NCI-H2107 treated with DMSO at 0.1 percent for 48 hours (cell line): Measurements from ENCODE around the gene SGSM1.
A peak's percentile ranks its signal among the peaks of the same experiment; 100 is the strongest.

Source experiments
- DNase-seq: peaks from one replicate; lab custom pipeline; 2025; ENCODE audit not compliant: unreplicated experiment; lab: John Stamatoyannopoulos, UW

Gene SGSM1

DNA sequence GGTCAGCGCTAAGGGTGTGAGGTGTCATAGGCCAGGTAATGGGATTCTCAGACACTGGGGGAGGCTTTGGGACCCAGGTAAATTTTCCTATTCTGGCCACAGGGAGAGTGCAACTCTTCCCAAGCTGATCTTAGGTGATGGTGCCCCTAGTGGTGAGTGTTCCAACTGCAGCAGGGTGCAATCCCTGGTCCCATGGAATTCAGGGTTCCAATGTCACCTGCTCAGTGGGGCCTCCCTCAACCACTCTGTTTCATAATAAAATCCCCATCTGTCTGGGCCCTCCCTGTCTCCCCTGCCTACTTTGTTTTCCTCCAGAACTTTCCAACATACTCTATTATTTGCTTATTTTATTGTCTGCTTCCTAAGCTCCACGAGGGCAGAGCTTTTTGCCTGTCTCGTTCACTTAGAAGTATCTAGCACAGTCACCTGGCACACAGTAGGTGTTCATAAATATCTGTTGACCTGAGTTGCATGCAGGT lies 2.9 kb upstream of the SGSM1 start:
- DNase-seq, result peak; percentile 9

DNA sequence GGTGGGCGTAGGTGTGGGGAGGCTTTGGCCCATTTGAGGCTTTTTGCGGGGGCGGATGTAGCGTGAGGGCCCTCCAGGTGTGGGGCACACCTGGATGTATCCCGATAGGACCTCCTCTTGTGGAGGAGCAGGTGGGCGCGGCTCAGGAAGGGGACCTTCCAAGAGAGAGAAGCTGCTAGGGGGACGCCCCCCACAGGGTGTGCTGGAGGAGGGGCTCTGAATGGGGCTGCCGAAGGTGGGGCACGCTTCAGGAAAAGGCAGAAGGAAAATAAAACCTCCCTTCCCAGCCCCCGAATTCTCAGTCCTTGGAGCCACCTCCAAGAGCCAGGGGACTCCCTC lies 621 bp downstream of the SGSM1 start:
- no peak for DNase-seq

DNA sequence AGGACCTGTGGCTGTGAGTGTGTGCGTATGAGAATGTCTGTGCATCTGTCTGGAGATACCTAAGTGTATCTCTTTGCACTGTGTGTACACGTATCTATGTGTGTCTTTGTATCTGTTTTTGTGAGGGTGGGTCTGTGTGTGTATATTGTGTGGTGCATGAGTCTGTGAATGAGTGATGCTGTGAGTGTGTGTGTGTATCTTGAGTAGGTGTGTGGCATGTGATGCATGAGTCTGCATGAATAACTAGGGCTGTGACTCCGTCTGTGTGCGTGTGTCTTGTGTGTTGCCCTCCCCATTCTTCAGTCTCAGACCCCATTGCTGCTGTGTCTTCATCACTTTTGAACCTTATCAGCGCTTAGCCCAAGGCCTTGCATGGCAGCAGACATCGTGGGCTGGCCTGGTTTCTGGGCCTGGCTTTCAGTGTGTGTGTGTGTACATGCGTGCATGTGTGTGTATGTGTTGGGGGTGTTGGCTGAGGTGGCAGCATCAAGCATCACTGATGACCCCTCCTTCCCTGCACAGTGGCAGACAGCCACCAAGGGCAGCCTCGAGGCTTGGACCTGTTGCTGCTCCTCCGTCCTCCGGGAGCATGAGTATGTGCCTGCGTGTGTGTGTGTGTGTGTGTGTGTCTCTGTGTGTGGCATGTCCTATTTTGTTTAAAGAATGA lies 1.4 kb downstream of the SGSM1 start:
- no peak for DNase-seq

DNA sequence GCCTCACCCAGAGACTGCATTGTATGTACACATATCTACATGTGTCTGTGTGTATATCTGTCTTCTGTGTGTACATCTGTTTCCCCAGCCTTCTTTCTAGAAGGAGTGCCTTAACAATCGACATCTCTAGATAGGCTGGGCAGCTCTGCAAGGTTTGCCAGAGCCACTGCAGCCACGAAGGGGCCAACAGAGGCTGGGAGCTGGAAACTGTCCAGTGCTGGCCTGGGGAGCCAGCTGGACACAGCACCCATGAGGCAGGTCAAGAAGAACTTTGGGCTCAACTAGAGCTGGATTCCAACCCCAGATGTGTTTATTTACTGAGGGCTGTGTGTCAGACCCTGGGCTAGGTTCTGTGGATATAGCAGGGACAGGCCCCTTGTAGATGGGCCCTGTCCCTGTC lies 3.3 kb downstream of the SGSM1 start:
- DNase-seq, result no peak

DNA sequence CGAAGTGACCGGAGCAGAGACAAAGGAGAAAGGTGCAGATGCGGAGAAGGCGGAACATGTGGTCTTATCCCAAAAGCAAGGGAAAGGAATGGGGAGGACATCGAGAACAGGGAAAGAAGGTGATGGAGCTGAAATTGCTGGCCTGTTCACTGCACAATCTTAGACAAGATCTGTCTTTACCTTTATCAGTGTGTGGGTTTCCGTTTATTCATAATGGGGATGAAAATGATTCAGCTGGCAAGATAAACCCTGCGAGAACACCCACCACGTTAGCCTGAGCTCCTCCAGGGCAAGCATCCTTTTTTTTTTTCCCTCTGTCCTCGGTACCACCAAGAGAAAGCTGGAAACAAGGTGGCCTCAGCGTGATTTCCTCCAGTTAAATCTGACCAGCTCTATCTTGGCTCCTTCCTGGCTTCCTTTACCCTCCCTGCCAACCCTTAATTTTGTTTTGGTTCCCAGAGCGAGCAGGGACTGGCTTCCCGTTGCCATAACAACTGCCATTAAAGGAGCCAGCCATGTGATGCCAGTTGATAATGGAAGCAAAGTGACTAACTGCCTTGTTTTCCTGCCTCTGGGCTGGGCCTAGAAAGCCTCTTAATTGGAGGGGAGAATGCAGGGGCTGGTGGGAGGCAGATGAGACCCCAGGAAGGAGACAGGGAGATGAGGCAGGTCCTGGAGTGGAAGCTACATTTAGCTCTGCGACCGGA lies 4.2 kb downstream of the SGSM1 start:
- DNase-seq, result peak; percentile 39

DNA sequence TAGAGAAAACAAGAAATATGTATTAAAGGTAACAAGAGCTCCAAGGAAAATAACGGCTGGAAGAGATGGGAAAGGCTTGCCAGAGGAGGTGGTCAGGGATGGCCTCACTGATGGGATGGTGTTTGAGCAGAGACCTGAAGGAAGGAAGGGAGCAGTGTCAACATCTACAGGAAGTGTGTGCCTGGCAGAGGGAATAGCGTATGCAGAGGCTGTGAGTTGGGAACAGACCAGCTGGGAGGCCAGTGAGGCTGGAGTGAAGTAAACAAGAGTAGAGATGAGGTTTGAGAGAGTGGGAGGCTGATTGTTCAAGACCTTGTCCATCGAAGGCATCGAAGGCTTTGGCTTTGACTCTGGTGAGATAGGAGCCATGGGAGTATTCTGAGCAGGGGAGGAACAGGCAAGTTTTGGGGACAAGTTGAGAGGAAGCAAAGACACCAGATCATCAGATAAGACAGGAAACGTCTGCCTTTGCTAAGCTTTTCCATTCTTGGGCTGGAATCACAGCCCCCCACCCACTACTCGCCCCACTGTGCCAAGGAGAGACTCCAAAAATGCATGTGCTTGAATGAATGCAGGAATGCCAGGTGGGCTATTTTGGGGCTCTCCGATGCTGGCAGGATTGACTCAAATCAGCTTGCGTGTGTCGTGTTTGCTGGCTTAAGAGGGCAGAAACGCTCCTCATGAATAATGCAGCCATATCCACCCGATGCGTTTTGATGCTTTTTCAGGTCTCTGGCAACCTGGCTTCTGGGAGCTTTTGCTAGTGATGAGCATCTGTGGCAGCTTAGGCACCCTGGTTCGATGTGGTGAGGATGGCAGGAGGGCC lies 7.2 kb downstream of the SGSM1 start:
- DNase-seq, result no peak

DNA sequence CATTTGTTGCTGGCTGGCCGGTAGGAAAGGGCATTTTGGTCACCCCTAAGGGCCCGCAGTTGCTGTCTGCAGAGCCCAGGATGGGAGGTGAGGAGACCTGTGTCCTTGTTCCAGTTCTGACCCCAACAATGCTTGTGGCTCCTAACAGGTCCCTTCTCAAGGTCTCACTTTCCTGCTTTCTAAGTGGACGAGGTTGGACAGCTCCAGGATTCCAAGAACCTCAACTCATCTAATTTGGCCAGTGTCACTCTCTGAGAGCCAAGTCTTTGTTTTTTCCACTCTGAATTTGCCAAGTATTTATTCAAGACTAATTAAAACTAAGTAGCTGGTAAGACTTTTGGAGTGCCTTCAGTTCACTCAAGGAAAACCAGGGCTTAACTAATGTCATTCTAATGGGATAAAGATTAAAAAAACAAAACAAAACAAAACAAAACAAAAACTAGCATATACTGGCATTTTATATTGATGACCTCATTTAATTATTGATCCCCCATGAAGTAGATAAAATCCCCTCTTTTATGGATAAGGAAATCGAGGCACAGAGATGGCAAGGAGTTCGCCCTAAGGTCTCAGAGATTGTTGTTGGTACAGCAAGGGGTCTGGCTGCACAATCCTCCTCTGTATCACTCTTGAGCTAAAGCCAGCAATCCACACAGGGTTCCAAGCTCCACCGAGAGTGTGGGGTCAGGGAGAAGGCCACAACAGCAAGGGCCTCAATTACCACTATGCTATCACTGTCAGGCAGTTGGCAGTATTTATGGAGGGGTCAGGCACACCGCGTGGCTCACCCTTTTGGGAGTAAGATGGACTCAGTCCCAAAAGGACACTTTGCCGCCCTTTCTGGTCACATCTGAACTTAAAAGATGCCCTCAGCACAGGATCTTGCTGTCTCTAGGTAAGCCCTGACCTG lies 8.1 kb downstream of the SGSM1 start:
- DNase-seq, result no peak

DNA sequence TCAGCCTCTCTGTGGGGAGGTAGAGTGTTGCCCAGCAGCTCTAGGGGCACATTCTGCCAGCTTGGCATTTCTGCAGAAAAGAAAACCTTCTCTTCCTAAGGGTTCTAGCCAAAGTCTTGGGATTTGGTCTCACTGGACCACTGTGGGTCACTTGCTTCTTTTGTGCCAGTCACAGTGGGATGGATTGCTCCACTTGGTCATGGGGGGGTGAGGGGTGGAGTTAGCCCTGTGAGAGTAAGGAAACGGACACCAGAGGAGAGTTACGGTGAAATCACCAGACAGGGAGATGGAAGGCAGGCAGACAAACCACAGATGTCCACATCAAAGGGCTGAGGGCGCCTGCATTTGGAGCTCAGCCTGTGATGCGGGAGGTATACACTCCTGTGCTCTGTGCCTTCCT lies 10.8 kb downstream of the SGSM1 start:
- no peak for DNase-seq

DNA sequence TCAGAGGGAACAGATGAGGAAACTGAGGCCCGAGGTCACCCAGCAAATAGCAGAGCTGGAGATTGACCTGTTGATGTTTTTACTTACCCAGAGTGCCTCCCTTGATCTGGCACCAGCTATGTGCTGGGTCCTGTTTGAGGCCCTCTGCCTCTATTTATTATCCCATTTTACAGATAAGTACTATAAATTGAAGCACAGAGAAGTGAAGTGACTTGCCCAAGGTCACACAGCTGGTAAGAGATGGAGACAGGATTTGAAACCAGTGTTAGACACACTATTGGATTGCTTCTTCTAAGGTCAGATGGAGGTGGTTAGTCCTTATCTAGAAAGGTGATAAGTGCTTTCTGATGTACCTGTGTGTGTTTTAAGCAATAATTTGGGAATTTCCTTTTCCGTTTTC lies 13.5 kb downstream of the SGSM1 start:
- no peak for DNase-seq

DNA sequence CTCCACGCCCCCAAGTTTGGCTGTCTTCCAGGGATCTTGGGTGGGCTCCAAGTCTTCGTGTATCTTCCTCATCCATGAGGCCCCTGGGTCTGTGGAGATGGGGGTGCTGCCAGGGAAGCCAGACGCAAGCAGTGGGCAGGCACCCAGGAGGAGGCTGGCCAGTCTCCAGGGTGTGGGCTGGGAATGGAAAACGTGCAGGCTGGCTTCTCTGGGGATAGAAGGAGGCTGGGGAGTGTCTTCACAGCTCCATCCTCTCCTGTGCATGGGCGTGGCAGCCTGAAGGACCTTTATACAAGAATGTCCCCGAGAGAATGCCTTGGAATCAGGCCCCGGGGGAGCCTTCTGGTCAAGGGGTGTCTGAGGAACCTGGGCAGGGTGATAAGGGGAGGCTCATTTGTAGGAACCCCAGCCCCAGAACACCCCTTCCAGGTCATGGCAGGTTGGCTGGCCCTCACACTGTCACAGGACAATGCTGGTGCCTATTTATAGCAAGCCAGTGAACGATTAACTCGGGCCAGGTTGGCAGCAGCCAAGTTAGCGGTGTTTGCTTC lies 14.0 kb downstream of the SGSM1 start:
- DNase-seq, result no peak

DNA sequence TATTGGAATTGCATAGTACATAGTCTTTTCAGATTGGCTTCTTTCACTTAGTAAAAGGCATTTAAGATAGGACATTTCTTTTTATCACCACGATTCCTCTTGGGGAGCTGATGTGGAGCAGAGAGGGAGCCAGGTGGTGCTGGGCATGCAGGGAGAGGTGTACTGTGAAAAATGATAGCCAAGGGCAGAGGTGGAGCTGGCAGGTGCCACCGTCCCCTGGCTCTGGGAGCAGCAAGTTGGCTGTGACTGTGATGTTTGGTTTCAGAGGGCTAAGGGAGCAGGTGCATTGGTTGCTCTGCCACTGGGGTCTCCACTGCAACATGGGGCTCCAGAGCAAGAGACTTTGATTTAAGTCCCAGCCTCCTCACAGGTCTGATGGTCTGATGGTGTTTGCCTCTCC lies 16.5 kb downstream of the SGSM1 start:
- peak; percentile 53 for DNase-seq

DNA sequence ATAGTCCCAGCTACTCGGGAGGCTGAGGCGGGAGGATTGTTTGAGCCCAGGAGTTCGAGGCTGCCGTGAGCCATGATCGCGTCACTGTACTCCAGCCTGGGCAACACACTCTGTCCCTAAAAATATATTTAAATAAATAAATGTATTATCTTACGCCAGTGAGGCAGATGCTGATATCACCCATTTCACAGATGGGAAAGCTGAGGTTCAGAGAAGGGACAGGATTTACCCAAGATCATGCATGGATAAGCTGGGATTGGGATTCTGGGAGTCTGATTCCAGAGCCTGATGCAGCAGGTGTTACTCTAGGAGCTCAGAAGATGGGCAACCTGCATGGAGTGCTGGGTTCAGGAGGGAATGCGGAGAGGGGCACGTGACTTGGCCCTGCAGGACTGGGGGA lies 17.8 kb downstream of the SGSM1 start:
- DNase-seq, result no peak

DNA sequence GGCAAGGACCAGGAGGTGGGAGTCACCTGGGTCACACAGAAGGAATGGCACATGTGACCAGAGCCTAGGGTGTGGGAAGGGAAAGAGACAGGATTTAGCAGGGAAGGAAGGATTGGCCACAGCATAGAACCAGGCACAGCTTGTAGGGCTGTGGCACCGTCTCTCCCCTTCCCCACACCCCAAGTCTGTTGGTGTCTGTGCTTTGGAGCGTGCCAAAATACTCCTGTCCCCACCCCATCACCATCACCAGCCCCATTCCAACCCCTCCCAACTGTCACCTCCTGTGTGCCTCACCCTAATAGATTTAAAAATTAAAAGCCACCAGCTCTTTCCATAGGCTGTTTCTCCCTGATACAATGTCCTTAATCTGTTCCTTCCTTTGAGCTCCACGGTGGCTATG lies 18.2 kb downstream of the SGSM1 start:
- no peak for DNase-seq

DNA sequence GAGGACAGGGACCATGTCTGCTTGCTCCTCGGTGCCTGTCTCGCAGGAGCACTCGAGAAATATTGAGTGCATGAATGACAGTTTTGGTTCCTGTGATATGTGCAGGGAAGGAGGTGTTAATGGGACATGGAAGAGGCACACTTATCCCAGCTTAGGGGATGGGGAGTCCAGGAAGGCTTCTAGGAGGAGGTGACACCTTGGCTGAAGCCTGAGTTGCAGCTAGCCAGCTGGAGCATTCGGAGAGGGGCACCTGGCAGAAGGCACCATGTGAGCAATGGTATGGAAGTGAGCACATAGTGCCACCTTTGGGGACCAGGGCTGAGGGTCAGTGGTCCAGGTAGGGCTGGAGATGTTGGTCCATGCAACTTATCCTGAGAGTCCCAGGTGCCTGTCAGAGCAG lies 18.9 kb downstream of the SGSM1 start:
- DNase-seq, result no peak

DNA sequence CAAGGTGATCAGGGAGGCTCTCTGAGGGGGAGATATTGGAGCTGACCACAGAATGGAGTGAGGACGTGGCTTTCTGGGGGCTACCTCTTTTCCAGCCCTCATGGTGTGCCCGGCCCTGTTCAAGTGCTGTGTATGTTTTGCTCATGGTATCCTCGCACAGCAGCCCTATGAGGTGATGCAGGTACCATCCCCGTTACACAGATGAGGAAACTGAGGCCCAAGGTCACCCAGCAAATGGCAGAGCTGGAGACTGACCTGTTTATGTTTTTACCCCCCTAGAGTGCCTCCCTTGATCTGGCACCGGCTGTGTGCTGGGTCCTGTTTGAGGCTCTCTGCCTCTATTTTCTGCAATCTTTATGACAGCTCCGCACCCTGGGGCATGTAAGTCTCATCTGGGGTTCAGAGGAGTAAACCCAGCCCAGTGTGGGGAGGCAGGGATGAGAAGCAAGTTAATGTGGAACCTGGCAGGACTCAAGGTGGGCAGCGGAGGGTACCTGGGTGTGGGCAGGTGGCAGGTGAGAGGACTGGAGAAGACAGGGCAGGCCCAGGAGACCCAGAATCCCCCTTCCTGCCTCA lies 20.8 kb downstream of the SGSM1 start:
- DNase-seq, result no peak

DNA sequence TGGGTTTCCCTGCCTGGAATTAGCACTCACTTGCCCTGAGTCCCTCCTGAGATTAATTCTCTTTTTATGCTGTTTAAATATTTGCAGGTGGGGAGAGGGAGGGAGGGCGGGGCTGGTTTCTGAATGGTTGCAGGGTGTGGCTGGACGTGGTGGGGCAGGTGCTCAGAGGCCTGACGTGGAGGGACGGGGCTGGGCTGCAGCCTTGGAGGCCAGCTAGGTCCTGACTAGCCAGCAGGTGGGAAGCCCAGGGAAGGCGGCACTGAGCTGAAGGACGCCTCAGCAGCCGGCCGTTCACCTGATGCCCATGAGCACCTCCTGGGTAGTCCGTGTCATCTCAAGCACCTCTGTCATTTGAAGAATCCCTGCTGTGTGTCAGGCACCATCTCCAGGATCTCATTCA lies 21.3 kb downstream of the SGSM1 start:
- DNase-seq, result peak; percentile 13

DNA sequence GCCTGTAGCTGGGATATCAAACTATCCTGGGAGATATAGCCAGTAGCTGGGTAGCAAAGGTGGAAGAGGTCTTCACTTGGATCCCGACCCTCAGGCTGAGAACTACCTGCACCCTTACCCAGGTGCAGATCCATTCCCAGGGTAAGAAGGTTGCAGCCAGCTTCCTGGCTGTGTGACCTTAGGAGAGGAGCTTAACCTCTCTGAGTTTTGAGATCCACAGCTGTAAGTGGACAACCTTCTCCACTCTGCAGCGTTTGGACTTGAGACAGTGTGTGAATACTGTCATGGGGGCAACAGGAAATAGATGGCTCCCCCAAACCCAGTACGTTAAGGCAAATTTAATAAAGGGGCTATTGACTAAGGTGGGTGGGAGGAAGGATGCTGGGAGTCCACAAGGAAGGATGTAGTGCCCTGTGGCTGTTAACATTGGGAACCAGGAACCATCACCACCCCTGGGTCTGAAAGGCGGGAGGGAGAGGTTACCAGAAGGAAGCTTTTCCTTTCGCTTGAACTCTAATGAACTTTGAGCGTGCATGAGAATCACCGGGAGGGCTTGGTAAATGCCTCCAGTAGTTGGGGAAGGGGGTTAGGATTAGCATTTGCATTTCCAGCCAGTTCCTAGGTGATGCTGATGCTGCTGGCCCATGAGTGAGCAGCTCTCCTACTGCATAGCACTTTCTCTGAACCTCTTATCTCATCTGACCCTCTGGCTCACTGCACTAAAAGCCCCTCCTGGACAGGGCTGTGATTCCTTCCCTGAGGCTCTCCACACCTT lies 24.4 kb downstream of the SGSM1 start:
- no peak for DNase-seq

DNA sequence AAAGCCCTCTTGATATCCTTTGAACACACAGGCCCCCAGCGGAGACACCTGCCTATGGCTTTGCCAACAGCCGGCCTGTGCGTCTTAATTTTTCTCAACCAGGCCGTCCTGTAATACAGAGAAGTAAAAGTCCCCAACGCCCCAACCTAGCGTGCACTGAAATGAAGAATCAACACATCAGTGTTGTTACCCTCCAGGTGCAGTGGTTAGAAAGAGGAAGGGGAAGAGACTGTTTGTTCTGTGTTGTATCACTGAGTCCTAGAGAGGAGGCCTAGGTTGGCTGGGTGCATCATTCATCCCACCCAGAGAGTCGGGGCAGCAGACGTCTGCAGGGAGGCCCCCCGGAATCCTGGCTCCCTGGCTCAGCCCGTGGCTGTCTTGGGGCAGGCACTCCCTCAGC lies 25.7 kb downstream of the SGSM1 start:
- DNase-seq, result no peak

DNA sequence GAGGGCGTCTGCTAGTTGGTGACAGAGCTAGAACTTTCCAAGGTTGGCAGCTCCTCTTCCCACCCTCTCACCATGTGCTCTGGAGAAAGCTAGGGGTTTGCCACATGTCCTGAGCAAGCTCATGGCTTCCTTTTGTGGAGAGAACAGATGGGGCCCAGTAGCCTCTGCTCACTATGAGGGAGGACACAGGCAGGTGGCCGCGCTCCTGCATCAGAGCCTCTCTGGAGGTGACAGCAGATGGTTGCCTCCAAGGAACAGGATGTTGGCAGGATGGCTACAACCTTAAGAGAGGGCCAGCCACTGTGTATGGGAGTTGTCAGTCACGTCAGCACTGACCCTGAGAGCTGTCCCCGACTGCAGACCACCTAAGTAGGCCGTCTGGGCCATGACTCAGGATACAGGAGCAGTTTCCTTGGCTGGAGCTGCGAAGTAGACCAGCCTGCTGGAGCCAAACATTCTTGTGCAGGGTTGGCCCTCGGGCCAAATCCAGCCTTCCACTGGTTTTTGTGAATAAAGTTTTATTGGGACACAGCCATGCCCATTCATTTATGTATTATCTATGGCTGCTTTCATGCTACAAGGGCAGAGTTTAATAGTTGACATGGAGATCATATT lies 28.0 kb downstream of the SGSM1 start:
- no peak for DNase-seq
